ENCODE results near the gene TMCO6. TPM values are rescaled to one million over a fixed set of nuclear protein-coding genes. Genes with fewer than 3 reads are reported as not detected.
"Not testable (repeated sequence)": the region's sequence is repeated elsewhere in the genome, so short reads cannot be mapped to it uniquely, and the experiment has no call there.

Gene TMCO6
- total RNA-seq = 4.2 TPM
- long read RNA-seq = 0 reads

DNA sequence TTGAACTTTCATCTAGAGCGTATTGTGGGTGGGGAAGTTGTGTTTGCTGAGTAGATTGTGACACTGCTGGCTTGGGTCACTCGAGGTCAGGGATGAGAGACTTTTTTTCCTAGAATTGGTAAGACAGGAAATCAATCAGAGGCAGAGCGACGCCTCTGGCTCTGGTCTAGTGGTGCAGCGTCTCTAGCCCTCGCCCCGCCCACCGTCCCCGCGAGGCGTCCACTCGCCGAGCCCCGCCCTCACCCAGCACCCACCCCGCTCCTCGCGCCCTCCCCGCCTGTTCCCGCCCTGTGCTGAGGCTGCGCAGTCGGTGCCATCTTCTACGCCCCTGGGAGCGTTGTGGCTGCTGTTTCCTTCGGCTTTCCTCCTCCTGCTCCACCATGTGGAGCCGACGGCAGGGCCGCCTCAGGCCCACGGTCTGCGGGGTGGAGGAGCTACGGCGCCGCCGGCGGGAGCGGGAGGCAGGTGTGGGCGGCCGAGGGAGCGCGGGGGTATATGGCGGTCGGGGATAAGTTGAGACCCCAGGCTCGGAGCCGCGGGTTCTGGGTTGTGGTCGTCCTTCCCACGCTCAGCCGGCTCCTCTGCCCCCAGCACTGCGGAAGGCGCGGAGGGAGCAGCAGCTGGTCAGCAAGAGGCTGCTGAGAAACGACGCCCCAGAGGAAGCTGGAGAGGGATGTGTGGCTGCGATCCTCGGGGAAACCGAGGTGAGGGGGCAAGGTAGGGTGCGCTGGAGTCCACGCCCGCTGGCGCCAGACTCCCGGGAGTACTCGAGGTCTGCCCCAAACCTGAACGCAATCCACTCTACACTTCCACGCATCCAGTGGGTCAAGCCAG lies at the start of gene TMCO6:
Gene TMCO6, plus strand, starts transcription at position 304 of the 834 bp plus-strand sequence. Its CDS starts 77 bp downstream, at position 381.
- peak; percentile 99 for ATAC-seq
- intact Hi-C loops (cut with DNase I) = loop anchor here (1.0 to 5.0 kb wide), 3 partner anchors 75 to 237 kb away; partner anchors contain the start of genes ANKHD1, APBB3, EIF4EBP3 and SLC35A4

DNA sequence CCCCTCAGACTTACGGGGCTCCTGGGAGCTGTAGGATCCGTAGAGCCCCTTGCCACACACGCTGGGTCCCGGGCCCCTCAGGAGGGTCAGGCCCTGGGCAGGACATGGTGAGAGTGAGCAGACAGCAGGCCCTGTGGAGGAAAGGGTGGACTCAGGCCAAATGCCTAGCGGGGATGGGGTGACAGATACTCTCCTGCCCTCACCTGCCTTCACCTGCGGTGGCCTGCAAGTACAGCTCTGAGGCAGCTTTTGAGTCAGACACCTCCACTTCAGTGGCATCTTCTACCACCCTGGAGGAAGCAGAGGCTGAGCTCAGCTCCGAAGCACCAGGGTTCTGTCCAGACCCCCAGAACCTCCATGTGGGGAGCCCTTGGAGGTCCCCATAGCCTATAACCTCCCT lies 48.4 kb upstream of the TMCO6 start:
- intact Hi-C loops (cut with DNase I) = no loop called here
- DNase-seq (ENCODE audit: missing footprints) = no peak
- no peak for ATAC-seq

More for the DNA sequence above, at the start of gene TMCO6:
- peak; percentile 99 for DNase-seq (ENCODE audit: missing footprints)

DNA sequence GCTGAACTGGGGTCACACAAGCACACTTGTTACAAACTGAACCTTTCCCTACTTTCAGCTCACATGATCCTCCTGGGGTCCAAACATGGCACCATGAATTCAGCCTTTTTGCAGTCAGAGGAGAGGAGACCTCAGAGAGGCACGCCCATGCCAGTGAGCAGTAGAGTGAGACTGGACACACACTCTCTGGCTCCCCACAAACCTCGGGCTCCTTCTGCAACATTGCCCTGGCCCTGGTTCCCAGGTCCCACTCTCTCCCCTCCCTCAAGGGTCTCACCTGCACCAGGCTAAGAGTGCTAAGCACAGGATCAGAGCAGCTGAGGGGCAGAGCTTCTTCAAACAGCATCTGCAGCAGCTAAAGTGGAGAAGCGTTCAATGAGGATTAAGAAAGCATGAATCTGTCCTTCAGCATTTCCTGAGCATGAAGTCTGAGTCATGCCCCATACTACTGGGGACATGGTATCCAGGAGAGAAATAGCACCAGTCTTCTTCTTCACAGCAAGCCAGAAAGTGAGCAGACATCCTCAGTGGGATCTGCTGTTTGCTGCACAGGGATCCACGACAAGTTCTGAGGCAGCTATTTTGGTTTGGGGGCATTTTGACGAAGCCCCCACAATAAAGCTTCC lies 47.4 kb upstream of the TMCO6 start:
- DNase-seq (ENCODE audit: missing footprints) (no peak), ATAC-seq (no peak)
- intact Hi-C loops (cut with DNase I) = no loop called here

DNA sequence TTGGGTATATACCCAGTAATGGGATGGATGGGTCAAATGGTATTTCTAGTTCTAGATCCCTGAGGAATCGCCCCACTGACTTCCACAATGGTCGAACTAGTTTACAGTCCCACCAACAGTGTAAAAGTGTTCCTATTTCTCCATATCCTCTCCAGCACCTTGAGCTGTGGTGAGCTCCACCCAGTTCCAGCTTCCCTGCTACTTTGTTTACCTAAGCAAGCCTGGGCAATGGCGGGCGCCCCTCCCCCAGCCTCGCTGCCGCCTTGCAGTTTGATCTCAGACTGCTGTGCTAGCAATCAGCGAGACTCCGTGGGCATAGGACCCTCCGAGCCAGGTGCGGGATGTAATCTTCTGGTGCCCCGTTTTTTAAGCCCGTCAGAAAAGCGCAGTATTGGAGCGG lies 46.2 kb upstream of the TMCO6 start:
- intact Hi-C loops (cut with DNase I); ATAC-seq; DNase-seq (ENCODE audit: missing footprints): not testable (repeated sequence)

DNA sequence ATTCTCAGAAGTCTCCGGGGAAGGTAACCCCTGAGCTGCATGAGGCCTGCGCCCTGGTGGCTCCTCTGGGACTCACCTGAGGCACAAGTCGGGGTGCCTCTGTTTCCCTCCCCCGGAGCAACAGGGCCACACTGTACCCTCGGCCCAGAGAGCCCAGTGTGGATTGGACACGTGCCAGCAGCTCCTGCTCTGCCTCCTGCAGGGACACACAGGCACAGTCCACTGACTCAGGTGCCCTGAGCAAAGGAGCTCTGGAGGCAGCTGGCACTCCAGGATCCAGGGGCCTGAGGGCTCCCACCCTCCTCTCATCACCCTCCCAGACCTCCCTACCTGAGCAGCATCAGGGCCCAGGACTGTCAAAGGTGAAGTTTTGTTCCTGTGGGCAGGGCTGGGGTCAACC lies 45.1 kb upstream of the TMCO6 start:
- DNase-seq (ENCODE audit: missing footprints) = no peak

DNA sequence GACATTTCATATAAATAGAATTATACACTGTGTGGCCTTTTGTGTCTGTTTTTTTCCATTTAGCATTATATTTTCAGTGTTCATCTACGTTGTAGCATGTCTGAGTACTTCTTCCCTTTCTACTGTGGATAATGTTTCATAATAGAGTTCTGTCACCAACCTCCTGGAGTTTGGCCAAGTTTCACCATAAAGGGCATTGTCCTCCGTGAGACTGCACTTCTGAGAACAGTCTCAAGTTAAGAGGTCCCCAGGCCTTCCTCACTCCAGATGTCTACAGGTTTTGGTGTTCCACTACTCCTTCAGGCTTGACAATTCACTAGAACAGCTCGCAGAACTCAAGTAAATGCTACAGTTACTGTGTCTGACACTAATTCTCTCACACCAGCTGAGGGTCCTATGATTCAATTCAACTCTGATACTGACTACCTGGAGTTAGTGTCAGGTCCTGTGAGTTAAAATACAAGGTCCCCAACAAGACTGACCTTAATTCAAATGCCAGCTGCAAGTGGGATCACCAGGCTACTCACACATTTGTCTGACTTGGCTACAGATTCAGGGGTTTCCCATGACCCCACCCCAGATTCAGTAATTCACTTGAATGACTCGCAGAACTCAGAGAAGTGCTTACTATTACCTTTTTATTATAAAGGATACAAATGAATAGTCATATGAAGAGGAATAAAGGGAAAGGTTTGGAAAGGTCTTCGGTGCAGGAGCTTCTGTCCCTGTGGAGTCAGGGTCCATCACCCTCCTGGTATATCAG lies 43.5 kb upstream of the TMCO6 start:
- intact Hi-C loops (cut with DNase I) = no loop called here
- no peak for DNase-seq (ENCODE audit: missing footprints)
- peak; percentile 69 for ATAC-seq

More for the DNA sequence above, 45.1 kb upstream of the TMCO6 start:
- intact Hi-C loops (cut with DNase I) = no loop called here
- ATAC-seq = no peak

DNA sequence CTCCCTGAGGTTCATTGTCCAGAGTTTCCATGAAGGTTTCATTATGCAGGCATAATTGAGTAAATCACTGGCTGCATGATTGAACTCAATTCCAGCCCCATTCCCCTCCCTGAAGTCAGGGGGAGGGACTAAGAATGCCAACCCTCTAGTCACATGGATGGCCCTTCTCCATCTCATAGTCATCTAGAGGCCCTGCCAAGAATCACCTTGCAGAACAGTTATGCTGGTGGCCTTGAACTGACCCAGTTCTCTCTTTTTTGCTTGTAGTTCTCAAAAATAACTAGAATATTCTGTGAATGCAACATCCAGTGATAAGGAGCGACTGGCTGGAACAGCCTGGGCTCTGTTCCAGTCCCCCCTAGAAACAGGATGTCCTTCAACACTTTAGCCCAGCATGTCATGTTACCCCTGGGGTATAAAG lies 42.9 kb upstream of the TMCO6 start:
- DNase-seq (ENCODE audit: missing footprints) (no peak), ATAC-seq (peak; percentile 52)
- intact Hi-C loops (cut with DNase I) = no loop called here

DNA sequence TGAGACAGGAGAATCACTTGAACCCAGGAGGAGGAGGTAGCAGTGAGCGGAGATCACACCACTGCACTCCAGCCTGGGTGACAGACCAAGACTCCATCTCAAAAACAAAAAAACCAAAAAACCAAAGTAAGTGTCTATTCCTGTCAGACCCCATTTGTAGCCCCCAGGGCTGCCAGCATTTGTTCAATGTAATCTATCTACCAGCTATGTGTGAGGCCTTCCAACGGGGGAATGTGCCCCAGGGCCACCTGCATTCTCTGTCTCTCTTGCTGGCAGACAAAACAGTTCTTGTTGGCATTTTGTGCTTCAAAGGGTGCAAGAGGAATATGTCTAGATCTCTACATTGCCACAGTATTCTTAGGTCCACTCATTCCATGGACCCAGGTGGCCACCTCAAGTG lies 40.4 kb upstream of the TMCO6 start:
- intact Hi-C loops (cut with DNase I) = no loop called here
- ATAC-seq (no peak), DNase-seq (ENCODE audit: missing footprints) (no peak)

DNA sequence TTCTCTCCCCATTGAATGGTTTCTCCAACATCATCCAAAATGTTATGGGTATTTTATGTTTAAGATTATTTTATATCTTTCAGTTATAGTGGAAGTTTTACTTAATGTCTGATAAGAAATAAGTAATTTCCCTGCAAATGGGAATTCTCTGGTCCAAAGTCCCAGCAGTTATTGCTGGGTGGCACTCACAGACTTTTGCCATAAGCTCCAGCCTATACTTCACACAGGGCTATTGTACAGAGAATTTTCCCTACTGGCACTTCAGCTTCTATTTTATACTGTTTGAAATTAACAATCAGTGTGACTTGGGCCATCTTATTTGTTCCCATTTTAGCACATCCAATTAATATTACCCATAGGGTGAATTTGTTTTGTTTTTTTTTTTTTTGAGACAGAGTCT lies 39.2 kb upstream of the TMCO6 start:
- DNase-seq (ENCODE audit: missing footprints) (no peak), ATAC-seq (no peak)
- intact Hi-C loops (cut with DNase I) = no loop called here

DNA sequence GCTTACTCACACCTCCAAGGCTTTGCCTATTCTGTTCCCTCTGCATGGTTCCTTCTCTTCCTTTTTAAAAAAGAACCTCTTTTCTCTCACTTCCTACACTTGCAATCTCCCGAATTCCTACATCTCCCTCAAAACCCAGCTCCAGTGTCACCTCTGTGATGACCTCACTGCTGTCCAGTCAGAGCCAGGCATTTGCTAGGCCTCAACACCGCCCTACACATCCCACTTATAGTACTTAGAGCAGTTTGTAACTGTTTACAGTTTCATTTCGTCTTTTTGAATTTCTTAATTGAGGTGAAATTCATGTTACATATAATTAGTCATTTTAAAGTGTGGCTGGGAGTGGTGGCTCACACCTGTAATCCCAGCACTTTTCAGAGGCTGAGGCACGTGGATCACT lies 37.1 kb upstream of the TMCO6 start:
- intact Hi-C loops (cut with DNase I) = no loop called here
- ATAC-seq (no peak), DNase-seq (ENCODE audit: missing footprints) (no peak)

DNA sequence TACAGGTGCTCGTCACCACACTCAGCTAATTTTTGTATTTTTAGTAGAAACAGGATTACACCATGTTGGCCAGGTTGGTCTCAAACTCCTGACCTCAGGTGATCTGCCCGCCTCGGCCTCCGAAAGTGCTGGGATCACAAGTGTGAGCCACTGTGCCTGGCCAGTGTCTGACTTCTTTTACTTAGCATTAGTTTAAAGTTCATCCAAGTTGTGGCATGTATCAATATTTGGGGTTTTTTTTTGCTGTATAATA lies 35.9 kb upstream of the TMCO6 start:
- intact Hi-C loops (cut with DNase I); DNase-seq (ENCODE audit: missing footprints); ATAC-seq: not testable (repeated sequence)

DNA sequence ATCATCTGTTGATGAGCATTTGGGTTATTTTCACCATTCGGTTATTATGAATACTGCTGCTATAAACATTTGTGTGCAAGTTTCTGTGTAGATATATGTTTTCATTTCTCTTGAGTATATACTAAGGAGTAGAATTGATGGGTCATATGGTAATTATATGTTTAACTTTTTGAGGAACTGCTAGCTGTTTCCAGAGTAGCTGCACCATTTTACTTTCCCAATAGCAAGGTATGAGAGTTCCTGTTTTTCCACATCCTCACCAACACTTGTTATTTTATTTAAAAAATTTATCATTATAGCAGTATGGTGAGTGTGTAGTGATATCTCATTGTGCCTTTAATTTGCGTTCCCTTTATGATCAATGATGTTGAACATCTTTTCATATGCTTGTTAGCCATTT lies 35.5 kb upstream of the TMCO6 start:
- intact Hi-C loops (cut with DNase I) = no loop called here
- no peak for ATAC-seq
- DNase-seq (ENCODE audit: missing footprints) = no peak

DNA sequence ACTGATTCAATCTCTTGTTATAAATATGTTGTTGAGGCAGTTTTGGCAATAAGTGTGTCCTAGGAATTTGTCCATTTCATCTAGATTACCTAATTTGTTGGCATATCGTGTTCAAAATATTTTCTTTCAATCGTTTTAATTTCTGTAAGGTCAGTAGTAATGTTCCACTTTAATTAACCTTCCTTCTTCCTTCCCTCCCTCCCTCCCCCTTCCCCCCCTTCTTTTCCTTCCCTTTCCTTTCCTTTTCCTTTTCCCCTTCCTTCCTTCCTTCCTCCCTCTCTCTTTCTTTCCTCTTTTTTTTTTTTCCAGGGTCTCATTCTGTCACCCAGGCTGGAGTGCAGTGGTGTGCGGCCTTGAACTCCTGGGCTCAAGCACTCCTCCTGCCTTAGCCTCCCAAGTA lies 33.4 kb upstream of the TMCO6 start:
- intact Hi-C loops (cut with DNase I) = no loop called here
- ATAC-seq (no peak), DNase-seq (ENCODE audit: missing footprints) (no peak)

DNA sequence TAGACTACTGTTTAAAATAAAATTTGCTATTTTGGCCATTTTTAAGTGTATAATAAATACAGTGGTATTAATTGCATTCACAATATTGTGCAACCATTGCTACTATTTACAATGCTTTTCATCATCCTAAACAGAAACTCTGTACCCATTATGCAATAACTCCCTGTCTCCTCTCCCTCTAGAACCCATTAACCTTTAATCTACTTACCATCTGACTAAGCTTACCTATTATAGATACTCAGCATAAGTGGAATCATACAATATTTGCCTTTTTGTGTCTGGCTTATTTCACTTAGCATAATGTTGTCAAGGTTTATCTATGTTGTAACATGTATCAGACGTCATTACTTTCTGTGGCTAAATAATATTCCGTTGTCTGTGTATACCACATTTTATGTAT lies 32.2 kb upstream of the TMCO6 start:
- ATAC-seq = no peak
- DNase-seq (ENCODE audit: missing footprints) = no peak
- intact Hi-C loops (cut with DNase I) = no loop called here

DNA sequence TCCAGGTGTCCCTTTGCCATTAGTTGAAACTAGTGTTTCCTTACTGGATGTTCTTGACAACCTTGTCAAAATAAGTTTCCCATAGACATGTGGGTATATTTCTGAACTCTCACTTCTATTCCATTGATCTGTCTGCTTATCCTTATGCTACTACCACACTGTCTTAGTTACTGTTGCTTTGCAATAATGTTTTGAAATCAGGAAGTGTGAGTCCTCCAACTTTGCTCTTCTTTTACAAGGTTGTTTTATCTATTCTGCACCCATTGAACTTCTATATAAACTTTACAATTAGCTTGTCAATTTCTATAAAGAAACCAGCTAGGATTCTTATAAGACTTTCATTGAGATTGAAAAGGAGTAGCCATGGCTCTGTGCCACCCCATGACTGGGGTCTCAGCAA lies 30.5 kb upstream of the TMCO6 start:
- intact Hi-C loops (cut with DNase I) = no loop called here
- DNase-seq (ENCODE audit: missing footprints) (no peak), ATAC-seq (no peak)

DNA sequence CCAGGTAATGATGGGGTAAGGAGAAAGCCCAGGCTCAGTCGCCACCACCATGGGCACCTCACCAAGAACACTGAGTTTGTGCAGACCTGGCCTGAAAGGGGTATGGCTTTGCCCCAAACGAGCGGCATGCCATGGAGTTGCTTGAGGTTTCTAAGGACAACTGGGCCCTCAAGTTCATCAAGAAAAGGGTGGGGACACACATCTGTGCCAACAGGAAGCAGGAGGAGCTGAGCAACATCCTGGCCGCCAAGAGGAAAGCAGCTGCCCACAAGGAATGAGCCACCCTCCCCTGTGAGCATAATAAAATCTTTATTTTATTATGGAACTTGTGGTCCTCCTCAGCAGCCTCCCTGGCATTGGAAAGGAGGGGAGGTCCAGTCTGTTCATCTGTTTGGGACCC lies 30.1 kb upstream of the TMCO6 start:
- DNase-seq (ENCODE audit: missing footprints) = peak; percentile 76
- intact Hi-C loops (cut with DNase I) = no loop called here
- ATAC-seq = peak; percentile 62

DNA sequence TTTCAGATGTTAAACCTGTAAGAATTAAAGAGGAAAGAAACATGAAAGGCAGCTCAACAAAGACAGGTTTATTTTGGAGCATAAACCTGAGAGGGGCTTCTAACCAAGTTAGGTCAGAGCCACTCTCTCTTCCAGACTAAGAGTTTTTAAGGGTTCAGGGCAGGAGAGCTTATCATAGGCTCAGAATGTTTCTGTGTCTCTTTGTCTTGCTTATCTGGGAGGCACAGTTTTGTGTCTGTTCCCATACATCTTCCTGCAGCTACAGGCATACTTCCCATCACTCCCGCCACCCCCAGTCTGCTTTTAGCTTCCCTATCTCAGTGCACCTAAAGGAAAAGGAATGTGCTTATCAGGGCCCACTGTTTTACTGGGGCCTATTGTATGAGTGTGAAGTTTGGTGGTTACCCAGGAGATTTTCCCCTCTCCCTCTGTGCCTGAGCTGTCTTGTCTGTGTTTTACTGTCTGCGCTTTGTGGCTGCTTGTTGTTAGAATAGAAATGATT lies 28.2 kb upstream of the TMCO6 start:
- ATAC-seq (no peak), DNase-seq (ENCODE audit: missing footprints) (no peak)
- intact Hi-C loops (cut with DNase I) = no loop called here

DNA sequence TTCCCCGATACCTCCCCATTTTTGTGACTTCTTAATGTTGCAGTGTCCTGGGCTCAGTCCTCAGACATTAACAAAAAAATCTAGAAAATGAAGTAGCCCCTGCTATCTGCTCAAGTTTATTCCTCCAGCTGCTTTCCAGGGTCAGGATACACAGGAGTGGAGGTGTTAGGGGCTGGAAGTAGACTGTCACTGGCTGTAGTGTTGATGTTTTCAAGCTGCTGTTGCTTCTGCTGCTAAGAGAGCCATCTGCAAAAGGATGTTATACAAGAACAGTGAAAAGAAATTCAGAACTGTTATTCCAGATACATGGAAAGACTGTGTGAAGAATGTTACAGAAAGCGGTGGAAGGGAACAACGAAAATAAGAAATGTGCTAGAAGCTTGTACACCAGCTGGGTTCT lies 16.9 kb upstream of the TMCO6 start:
- ATAC-seq (no peak), DNase-seq (ENCODE audit: missing footprints) (no peak)
- intact Hi-C loops (cut with DNase I) = no loop called here

DNA sequence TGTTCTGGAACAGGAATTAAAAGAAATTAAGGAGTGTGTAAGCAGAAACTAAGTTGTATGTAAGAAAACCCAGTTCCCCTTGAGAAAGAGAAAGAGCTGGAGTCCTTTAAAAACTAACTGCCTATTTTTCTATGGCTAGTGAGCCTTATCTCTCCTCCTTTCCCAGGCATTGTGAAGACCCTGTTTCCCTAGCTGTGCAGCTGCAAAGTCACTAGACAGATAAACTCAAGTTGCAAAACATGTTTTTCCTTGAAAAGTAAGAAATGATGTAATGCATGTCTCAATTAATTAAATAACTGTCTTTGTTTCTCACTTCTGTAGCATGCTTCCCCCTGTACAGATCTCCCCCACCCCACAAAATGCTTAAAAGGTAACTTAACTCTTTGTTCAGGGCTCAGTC lies 16.2 kb upstream of the TMCO6 start:
- DNase-seq (ENCODE audit: missing footprints); ATAC-seq; intact Hi-C loops (cut with DNase I): not testable (repeated sequence)

DNA sequence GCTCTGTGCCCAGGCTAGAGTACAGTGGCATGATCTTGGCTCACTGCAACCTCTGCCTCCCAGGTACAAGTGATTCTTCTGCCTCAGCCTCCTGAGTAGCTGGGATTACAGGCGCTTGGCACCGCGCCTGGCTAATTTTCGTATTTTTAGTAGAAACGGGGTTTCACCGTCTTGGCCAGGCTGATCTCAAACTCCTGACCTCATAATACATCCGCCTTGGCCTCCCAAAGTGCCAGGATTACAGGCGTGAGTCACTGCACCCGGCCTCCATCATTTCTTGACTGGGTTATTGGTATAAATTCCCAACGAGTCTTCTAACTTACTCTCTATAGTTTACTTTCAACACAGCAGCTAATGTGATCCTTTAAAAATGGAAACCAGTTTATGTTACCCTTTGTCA lies 14.4 kb upstream of the TMCO6 start:
- DNase-seq (ENCODE audit: missing footprints); intact Hi-C loops (cut with DNase I); ATAC-seq: not testable (repeated sequence)

Data from Right ventricle myocardium inferior (tissue), 1 donor.